Trophoblast cell (in vitro differentiated cells and primary cell): Measurements from ENCODE around the gene FAM78B.

Experiments
- DNase-seq, 2 donors: peaks; one replicate each; pipeline ENCODE4 v3.0.0-alpha.2; 2016
- H2AFZ ChIP-seq: 2 replicates; pipeline ENCODE4 v1.6.1; 2013; ENCODE audit warnings: low read length, moderate library complexity, mild to moderate bottlenecking; ENCODE audit not compliant: insufficient read depth, poor library complexity
- H2AK5ac ChIP-seq: 2 replicates; pipeline ENCODE4 v1.6.1; 2013; ENCODE audit warnings: mild to moderate bottlenecking, low read length
- H2BK120ac ChIP-seq: 2 replicates; pipeline ENCODE4 v1.6.1; 2013; ENCODE audit warnings: low read length, mild to moderate bottlenecking, moderate library complexity; ENCODE audit not compliant: insufficient read depth, poor library complexity
- H2BK12ac ChIP-seq: 2 replicates; pipeline ENCODE4 v1.6.1; 2013; ENCODE audit warnings: mild to moderate bottlenecking, low read length, moderate library complexity
- H2BK5ac ChIP-seq: 2 replicates; pipeline ENCODE4 v1.6.1; 2013; ENCODE audit warnings: low read length, low read depth, moderate library complexity, mild to moderate bottlenecking; ENCODE audit not compliant: poor library complexity
- H3K14ac ChIP-seq: 2 replicates; pipeline ENCODE4 v1.6.1; 2013; ENCODE audit warnings: mild to moderate bottlenecking, low read length
- H3K18ac ChIP-seq: 2 replicates; pipeline ENCODE4 v1.6.1; 2013; ENCODE audit warnings: mild to moderate bottlenecking, low read length
- H3K23ac ChIP-seq: 2 replicates; pipeline ENCODE4 v1.6.1; 2013; ENCODE audit warnings: low read length
- H3K27ac ChIP-seq: 2 replicates; pipeline ENCODE4 v1.5.1; 2013; ENCODE audit warnings: low read depth, mild to moderate bottlenecking, inconsistent platforms, low read length, moderate library complexity
- H3K27me3 ChIP-seq: 2 replicates; pipeline ENCODE4 v1.6.1; 2013; ENCODE audit warnings: inconsistent platforms, mild to moderate bottlenecking, low read length, moderate library complexity; ENCODE audit not compliant: insufficient read depth
- H3K36me3 ChIP-seq, 2 experiments: 1 replicate in 1 of 2; 2 replicates in 1 of 2; pipeline ENCODE4 v1.6.1; 2013; ENCODE audit warnings: low read length in 2 of 2, mild to moderate bottlenecking in 2 of 2, moderate library complexity in 1 of 2; ENCODE audit not compliant: insufficient read depth in 2 of 2, control insufficient read depth in 1 of 2
- H3K4ac ChIP-seq: 2 replicates; pipeline ENCODE4 v1.6.1; 2013; ENCODE audit warnings: low read depth, mild to moderate bottlenecking, low read length, moderate library complexity
- H3K4me1 ChIP-seq, 2 experiments: 1 replicate in 1 of 2; 2 replicates in 1 of 2; pipeline ENCODE4 v1.6.1; 2013; ENCODE audit warnings: low read length in 2 of 2, mild to moderate bottlenecking in 2 of 2, moderate library complexity in 1 of 2; ENCODE audit not compliant: insufficient read depth in 2 of 2, control insufficient read depth in 1 of 2
- H3K4me2 ChIP-seq: 2 replicates; pipeline ENCODE4 v1.6.1; 2013; ENCODE audit warnings: inconsistent platforms, mild to moderate bottlenecking, low read length, moderate library complexity
- H3K4me3 ChIP-seq: 2 replicates; pipeline ENCODE4 v1.5.1; 2013; ENCODE audit warnings: mild to moderate bottlenecking, low read depth, low read length, inconsistent platforms
- H3K79me1 ChIP-seq: one replicate; pipeline ENCODE4 v1.6.1; 2013; ENCODE audit warnings: low read length
- H3K79me2 ChIP-seq: 2 replicates; pipeline ENCODE4 v1.6.1; 2013; ENCODE audit warnings: low read length, mild to moderate bottlenecking; ENCODE audit not compliant: control insufficient read depth, insufficient read depth, poor library complexity
- H3K9ac ChIP-seq: 2 replicates; pipeline ENCODE4 v1.6.1; 2013; ENCODE audit warnings: mild to moderate bottlenecking, low read length
- H3K9me3 ChIP-seq: 2 replicates; pipeline ENCODE4 v1.6.1; 2013; ENCODE audit warnings: low read depth, mild to moderate bottlenecking, control low read depth, inconsistent platforms, low read length; ENCODE audit not compliant: insufficient read depth
- H4K12ac ChIP-seq: 2 replicates; pipeline ENCODE4 v1.6.1; 2013; ENCODE audit warnings: low read depth, mild to moderate bottlenecking, low read length, moderate library complexity
- H4K8ac ChIP-seq: 2 replicates; pipeline ENCODE4 v1.6.1; 2013; ENCODE audit warnings: low read depth, mild to moderate bottlenecking, low read length, moderate library complexity
- H4K91ac ChIP-seq: one replicate; pipeline ENCODE4 v1.6.1; 2013; ENCODE audit warnings: low read depth, mild to moderate bottlenecking, low read length, moderate library complexity
- WGBS: extraction: QIAGEN DNeasy Blood & Tissue Kit; methylation state at CpG from one replicate; pipeline ENCODE4 v1.1.7; 2013; ENCODE audit warnings: missing lambda C conversion rate; ENCODE audit not compliant: insufficient read length, insufficient coverage; ENCODE audit errors: extremely low coverage; 5-methylcytosine and 5-hydroxymethylcytosine counted together

Gene FAM78B

GRCh38 chr1:166139735-166140134 is 27.1 kb downstream of the FAM78B start:
- no peak overlapping the region for H4K91ac ChIP-seq
- H4K12ac ChIP-seq = no peak overlapping the region
- H3K79me1 ChIP-seq = no peaks in the 10 kb centered on the region
- H3K9ac ChIP-seq = no peak overlapping the region
- no peak overlapping the region for H3K18ac ChIP-seq
- H3K27ac ChIP-seq = no peak overlapping the region
- H3K4me1 ChIP-seq = no peaks in the 10 kb centered on the region
- no CpG with 5 or more reads among the region's 4 CpGs for WGBS
- H3K4me3 ChIP-seq = no peak overlapping the region
- H4K8ac ChIP-seq = no peak overlapping the region
- no peak overlapping the region for H3K4me2 ChIP-seq
- H3K36me3 ChIP-seq = no peaks in the 10 kb centered on the region
- no peak overlapping the region for H2BK120ac ChIP-seq
- no peak overlapping the region for H2BK5ac ChIP-seq
- H2BK12ac ChIP-seq = no peak overlapping the region
- no peak overlapping the region for H2AFZ ChIP-seq
- H3K79me2 ChIP-seq = no peaks in the 10 kb centered on the region
- H3K27me3 ChIP-seq = no peaks in the 10 kb centered on the region
- H3K23ac ChIP-seq = no peak overlapping the region
- H2AK5ac ChIP-seq = no peak overlapping the region
- H3K4ac ChIP-seq = no peak overlapping the region
- DNase-seq = no peak
- H3K9me3 ChIP-seq = peaks cover 3% of the 10 kb centered on the region
- no peak overlapping the region for H3K14ac ChIP-seq

- Histone ChIP-seq H3K27ac (no peak overlapping the region), H3K14ac (no peak overlapping the region), H3K9ac (no peak overlapping the region), H4K12ac (no peak overlapping the region), H3K36me3 (no peaks in the 10 kb centered on the region), H2AFZ (no peak overlapping the region), H4K91ac (no peak overlapping the region), H3K27me3 (no peaks in the 10 kb centered on the region), H3K4me3 (no peak overlapping the region), H3K18ac (no peak overlapping the region), H3K79me1 (no peaks in the 10 kb centered on the region), H2BK5ac (no peak overlapping the region), H3K4ac (no peak overlapping the region), H3K79me2 (no peaks in the 10 kb centered on the region), H4K8ac (no peak overlapping the region), H3K4me2 (no peak overlapping the region), H2AK5ac (no peak overlapping the region), H3K9me3 (peaks cover under 1% of the 10 kb centered on the region), H3K4me1 (no peaks in the 10 kb centered on the region), H3K23ac (no peak overlapping the region), H2BK120ac (no peak overlapping the region), H2BK12ac (no peak overlapping the region)
- DNase-seq = peak in 1 of 2 donors; percentile 8
- WGBS = no CpG with 5 or more reads among the region's 5 CpGs
Observed at GRCh38 chr1:166136699-166137401, 30.0 kb downstream of the FAM78B start.

GRCh38 chr1:166136222-166136621 is 30.6 kb downstream of the FAM78B start:
- H3K18ac ChIP-seq = no peak overlapping the region
- H3K9ac ChIP-seq = no peak overlapping the region
- H3K9me3 ChIP-seq = no peaks in the 10 kb centered on the region
- H3K79me1 ChIP-seq = no peaks in the 10 kb centered on the region
- H3K36me3 ChIP-seq = no peaks in the 10 kb centered on the region
- H3K79me2 ChIP-seq = no peaks in the 10 kb centered on the region
- no peak overlapping the region for H2BK5ac ChIP-seq
- H3K4ac ChIP-seq = no peak overlapping the region
- no peak overlapping the region for H3K4me2 ChIP-seq
- H3K23ac ChIP-seq = no peak overlapping the region
- DNase-seq = peak in 1 of 2 donors; percentile 5
- no peak overlapping the region for H3K4me3 ChIP-seq
- no peaks in the 10 kb centered on the region for H3K27me3 ChIP-seq
- H3K4me1 ChIP-seq = no peaks in the 10 kb centered on the region
- H2BK12ac ChIP-seq = no peak overlapping the region
- no peak overlapping the region for H2AFZ ChIP-seq
- H2AK5ac ChIP-seq = no peak overlapping the region
- no peak overlapping the region for H4K91ac ChIP-seq
- no CpG with 5 or more reads among the region's 3 CpGs for WGBS
- no peak overlapping the region for H3K27ac ChIP-seq
- no peak overlapping the region for H4K8ac ChIP-seq
- H4K12ac ChIP-seq = no peak overlapping the region
- no peak overlapping the region for H2BK120ac ChIP-seq
- no peak overlapping the region for H3K14ac ChIP-seq

- Histone ChIP-seq H3K23ac (no peak overlapping the region), H3K9ac (no peak overlapping the region), H2AK5ac (no peak overlapping the region), H2BK5ac (no peak overlapping the region), H4K8ac (no peak overlapping the region), H2AFZ (no peak overlapping the region), H2BK120ac (no peak overlapping the region), H3K27ac (no peak overlapping the region), H3K36me3 (no peaks in the 10 kb centered on the region), H3K79me1 (no peaks in the 10 kb centered on the region), H3K14ac (no peak overlapping the region), H3K27me3 (no peaks in the 10 kb centered on the region), H4K91ac (no peak overlapping the region), H3K4me2 (no peak overlapping the region), H4K12ac (no peak overlapping the region), H3K4ac (no peak overlapping the region), H3K9me3 (no peaks in the 10 kb centered on the region), H3K79me2 (no peaks in the 10 kb centered on the region), H3K18ac (no peak overlapping the region), H3K4me1 (no peaks in the 10 kb centered on the region), H2BK12ac (no peak overlapping the region), H3K4me3 (no peak overlapping the region)
- no CpG with 5 or more reads among the region's 4 CpGs for WGBS
- DNase-seq = no peak
Observed at GRCh38 chr1:166133857-166134256, 32.9 kb downstream of the FAM78B start.
